WTC11 (cell line): ENCODE results near the gene BMPR1B. TPM values are rescaled to one million over a fixed set of nuclear protein-coding genes. Genes with fewer than 3 reads are reported as not detected.
A peak's percentile ranks its signal among the peaks of the same experiment; 100 is the strongest.

Source experiments
- ATAC-seq: fragments of 200-7000 bp; cut with Tn5 transposase; 2 replicates; pipeline ENCODE4 v1.10.0; 2021; ENCODE audit warnings: mild to moderate bottlenecking, moderate library complexity
- CTCF ChIA-PET: fragments of 300-600 bp; sonication (Branson Sonifier 250); formaldehyde crosslinking; loops from one replicate; lab custom pipeline; 2021; ENCODE audit warnings: antibody characterized with exemption; lab: Charles Lee
- POLR2A ChIA-PET: fragments of 350-600 bp; sonication (Branson Sonifier 250); formaldehyde crosslinking; loops from one replicate; lab custom pipeline; 2021; ENCODE audit warnings: antibody characterized with exemption; lab: Charles Lee
- DNase-seq: peaks from one replicate; pipeline ENCODE4 v3.0.0; 2021; ENCODE audit warnings: low spot score
- H3K27ac Mint-ChIP-seq: 2 replicates; pipeline ENCODE4 v1.8.0; 2021; ENCODE audit warnings: mixed read lengths
- H3K27me3 Mint-ChIP-seq: 2 replicates; pipeline ENCODE4 v1.8.0; 2021; ENCODE audit warnings: low read depth, mild to moderate bottlenecking, moderate library complexity, mixed read lengths
- H3K36me3 Mint-ChIP-seq: 2 replicates; pipeline ENCODE4 v1.8.0; 2021; ENCODE audit warnings: mixed read lengths
- H3K4me1 Mint-ChIP-seq: 2 replicates; pipeline ENCODE4 v1.8.0; 2022; ENCODE audit warnings: mixed read lengths
- H3K4me3 Mint-ChIP-seq: 2 replicates; pipeline ENCODE4 v1.8.0; 2021; ENCODE audit warnings: mild to moderate bottlenecking, moderate library complexity, mixed read lengths
- H3K9me3 Mint-ChIP-seq: 2 replicates; pipeline ENCODE4 v1.8.0; 2021; ENCODE audit warnings: mixed read lengths
- ATF1 ChIP-seq: sonication (generic); formaldehyde crosslinking; IDR thresholded peaks from 2 replicates; pipeline ENCODE4 v1.8.1; 2023; ENCODE audit warnings: mild to moderate bottlenecking, moderate library complexity, missing genetic modification reagents
- CBFB ChIP-seq: sonication (generic); formaldehyde crosslinking; IDR thresholded peaks from 2 replicates; pipeline ENCODE4 v1.8.1; 2022; ENCODE audit warnings: mild to moderate bottlenecking, low read depth, missing genetic modification reagents
- KAT7 ChIP-seq: sonication (generic); formaldehyde crosslinking; IDR thresholded peaks from 2 replicates; pipeline ENCODE4 v1.8.1; 2023; ENCODE audit warnings: missing genetic modification reagents, mild to moderate bottlenecking, borderline replicate concordance
- NFE2L1 ChIP-seq: sonication (generic); formaldehyde crosslinking; IDR thresholded peaks from 2 replicates; pipeline ENCODE4 v1.8.1; 2023; ENCODE audit warnings: missing genetic modification reagents
- NFYB ChIP-seq: sonication (generic); formaldehyde crosslinking; conservative IDR thresholded peaks from 2 replicates; pipeline ENCODE4 v1.8.0; 2022; ENCODE audit warnings: low read depth, missing genetic modification reagents
- PREB ChIP-seq: sonication (generic); formaldehyde crosslinking; IDR thresholded peaks from 2 replicates; pipeline ENCODE4 v1.8.1; 2022; ENCODE audit warnings: mild to moderate bottlenecking, missing genetic modification reagents, moderate library complexity, borderline replicate concordance
- RORB ChIP-seq: fragments of 250-450 bp; sonication (Bioruptor Pico); IDR thresholded peaks from 2 replicates; pipeline ENCODE4 v1.9.0; 2021; ENCODE audit warnings: mild to moderate bottlenecking
- SOX15 ChIP-seq: fragments of 250-450 bp; sonication (Bioruptor Pico); IDR thresholded peaks from 2 replicates; pipeline ENCODE4 v1.9.0; 2021; ENCODE audit warnings: mild to moderate bottlenecking
- USF1 ChIP-seq: sonication (generic); formaldehyde crosslinking; IDR thresholded peaks from 2 replicates; pipeline ENCODE4 v1.8.0; 2022; ENCODE audit warnings: mild to moderate bottlenecking, missing genetic modification reagents
- ZNF121 ChIP-seq: sonication (generic); formaldehyde crosslinking; IDR thresholded peaks from 2 replicates; pipeline ENCODE4 v1.8.0; 2023; ENCODE audit warnings: missing genetic modification reagents
- ZNF219 ChIP-seq: sonication (generic); formaldehyde crosslinking; IDR thresholded peaks from 2 replicates; pipeline ENCODE4 v1.8.0; 2023; ENCODE audit warnings: missing genetic modification reagents, mild to moderate bottlenecking, borderline replicate concordance
- ZNF416 ChIP-seq: fragments of 250-450 bp; sonication (Bioruptor Pico); IDR thresholded peaks from 2 replicates; pipeline ENCODE4 v1.9.0; 2021; ENCODE audit warnings: mild to moderate bottlenecking, inconsistent platforms
- ZNF423 ChIP-seq: fragments of 250-450 bp; sonication (Bioruptor Pico); IDR thresholded peaks from 2 replicates; pipeline ENCODE4 v2.1.2; 2022; ENCODE audit warnings: mild to moderate bottlenecking, moderate library complexity
- ZNF671 ChIP-seq: fragments of 250-450 bp; sonication (Bioruptor Pico); IDR thresholded peaks from 2 replicates; pipeline ENCODE4 v1.8.0; 2021; ENCODE audit warnings: mild to moderate bottlenecking
- total RNA-seq: library from RNA; stranded (reverse); gene quantifications from 3 replicates; pipeline ENCODE4 v1.2.3, GENCODE V29; 2021
- TF ChIP-seq, protein P1 (sequence below): fragments of 200-600 bp; IDR thresholded peaks from 2 replicates; pipeline ENCODE4 v1.8.0; 2022; ENCODE audit warnings: antibody characterized with exemption
- TF ChIP-seq, protein P2 (sequence below): sonication (generic); formaldehyde crosslinking; IDR thresholded peaks from 2 replicates; pipeline ENCODE4 v1.8.0; 2023; ENCODE audit warnings: missing genetic modification reagents, mild to moderate bottlenecking, borderline replicate concordance
- TF ChIP-seq, protein P3 (sequence below): sonication (generic); formaldehyde crosslinking; IDR thresholded peaks from 2 replicates; pipeline ENCODE4 v1.8.0; 2023; ENCODE audit warnings: mild to moderate bottlenecking, missing genetic modification reagents
- TF ChIP-seq, protein P4 (sequence below): sonication (generic); formaldehyde crosslinking; IDR thresholded peaks from 2 replicates; pipeline ENCODE4 v1.8.0; 2022; ENCODE audit warnings: mild to moderate bottlenecking, missing genetic modification reagents
- TF ChIP-seq, protein P5 (sequence below): sonication (generic); formaldehyde crosslinking; IDR thresholded peaks from 2 replicates; pipeline ENCODE4 v1.8.1; 2023; ENCODE audit warnings: mild to moderate bottlenecking, missing genetic modification reagents
- TF ChIP-seq, protein P6 (sequence below): sonication (generic); formaldehyde crosslinking; IDR thresholded peaks from 2 replicates; pipeline ENCODE4 v1.8.1; 2023; ENCODE audit warnings: mild to moderate bottlenecking, missing genetic modification reagents, moderate library complexity
- TF ChIP-seq, protein P7 (sequence below): sonication (generic); formaldehyde crosslinking; IDR thresholded peaks from 2 replicates; pipeline ENCODE4 v1.8.1; 2022; ENCODE audit warnings: low read depth, mild to moderate bottlenecking, moderate library complexity, missing genetic modification reagents, borderline replicate concordance

BMPR1B gene
- total RNA-seq, 1 experiment from 2014 or later = 0.77 TPM

DNA sequence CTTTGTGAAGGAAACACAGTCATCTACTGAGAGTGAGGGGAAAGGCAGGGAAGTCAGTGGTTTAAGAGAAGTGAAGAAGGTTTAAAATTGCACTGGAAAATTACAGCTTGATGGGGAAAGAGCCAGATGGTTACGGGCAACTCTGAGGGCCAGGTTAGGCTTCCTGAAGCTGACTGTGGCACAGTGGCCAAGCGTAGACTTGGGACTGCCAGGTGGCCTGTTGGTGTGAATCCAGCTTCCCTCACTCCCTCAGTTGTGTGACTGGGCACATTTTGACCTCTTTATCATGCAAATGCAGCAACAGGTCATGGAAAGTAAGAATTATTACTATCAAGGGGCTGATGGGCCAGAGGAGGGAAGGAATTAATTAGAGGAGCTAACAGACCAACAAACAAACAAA lies 400.9 kb downstream of the BMPR1B start (continued):
- TF ChIP-seq, protein P1, sequence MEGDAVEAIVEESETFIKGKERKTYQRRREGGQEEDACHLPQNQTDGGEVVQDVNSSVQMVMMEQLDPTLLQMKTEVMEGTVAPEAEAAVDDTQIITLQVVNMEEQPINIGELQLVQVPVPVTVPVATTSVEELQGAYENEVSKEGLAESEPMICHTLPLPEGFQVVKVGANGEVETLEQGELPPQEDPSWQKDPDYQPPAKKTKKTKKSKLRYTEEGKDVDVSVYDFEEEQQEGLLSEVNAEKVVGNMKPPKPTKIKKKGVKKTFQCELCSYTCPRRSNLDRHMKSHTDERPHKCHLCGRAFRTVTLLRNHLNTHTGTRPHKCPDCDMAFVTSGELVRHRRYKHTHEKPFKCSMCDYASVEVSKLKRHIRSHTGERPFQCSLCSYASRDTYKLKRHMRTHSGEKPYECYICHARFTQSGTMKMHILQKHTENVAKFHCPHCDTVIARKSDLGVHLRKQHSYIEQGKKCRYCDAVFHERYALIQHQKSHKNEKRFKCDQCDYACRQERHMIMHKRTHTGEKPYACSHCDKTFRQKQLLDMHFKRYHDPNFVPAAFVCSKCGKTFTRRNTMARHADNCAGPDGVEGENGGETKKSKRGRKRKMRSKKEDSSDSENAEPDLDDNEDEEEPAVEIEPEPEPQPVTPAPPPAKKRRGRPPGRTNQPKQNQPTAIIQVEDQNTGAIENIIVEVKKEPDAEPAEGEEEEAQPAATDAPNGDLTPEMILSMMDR = no peak
- TF ChIP-seq ZNF121 (no peak), ZNF671 (CRISPR knock-in tag) (no peak)
- TF ChIP-seq, all 79 proteins: peak for 0

- CTCF ChIA-PET = no interaction called here
- peaks cover 26% of the 10 kb centered on the region for H3K4me1 Mint-ChIP-seq
- no peak overlapping the region for H3K4me3 Mint-ChIP-seq
- no peak overlapping the region for H3K27ac Mint-ChIP-seq
- TF ChIP-seq, protein P2, sequence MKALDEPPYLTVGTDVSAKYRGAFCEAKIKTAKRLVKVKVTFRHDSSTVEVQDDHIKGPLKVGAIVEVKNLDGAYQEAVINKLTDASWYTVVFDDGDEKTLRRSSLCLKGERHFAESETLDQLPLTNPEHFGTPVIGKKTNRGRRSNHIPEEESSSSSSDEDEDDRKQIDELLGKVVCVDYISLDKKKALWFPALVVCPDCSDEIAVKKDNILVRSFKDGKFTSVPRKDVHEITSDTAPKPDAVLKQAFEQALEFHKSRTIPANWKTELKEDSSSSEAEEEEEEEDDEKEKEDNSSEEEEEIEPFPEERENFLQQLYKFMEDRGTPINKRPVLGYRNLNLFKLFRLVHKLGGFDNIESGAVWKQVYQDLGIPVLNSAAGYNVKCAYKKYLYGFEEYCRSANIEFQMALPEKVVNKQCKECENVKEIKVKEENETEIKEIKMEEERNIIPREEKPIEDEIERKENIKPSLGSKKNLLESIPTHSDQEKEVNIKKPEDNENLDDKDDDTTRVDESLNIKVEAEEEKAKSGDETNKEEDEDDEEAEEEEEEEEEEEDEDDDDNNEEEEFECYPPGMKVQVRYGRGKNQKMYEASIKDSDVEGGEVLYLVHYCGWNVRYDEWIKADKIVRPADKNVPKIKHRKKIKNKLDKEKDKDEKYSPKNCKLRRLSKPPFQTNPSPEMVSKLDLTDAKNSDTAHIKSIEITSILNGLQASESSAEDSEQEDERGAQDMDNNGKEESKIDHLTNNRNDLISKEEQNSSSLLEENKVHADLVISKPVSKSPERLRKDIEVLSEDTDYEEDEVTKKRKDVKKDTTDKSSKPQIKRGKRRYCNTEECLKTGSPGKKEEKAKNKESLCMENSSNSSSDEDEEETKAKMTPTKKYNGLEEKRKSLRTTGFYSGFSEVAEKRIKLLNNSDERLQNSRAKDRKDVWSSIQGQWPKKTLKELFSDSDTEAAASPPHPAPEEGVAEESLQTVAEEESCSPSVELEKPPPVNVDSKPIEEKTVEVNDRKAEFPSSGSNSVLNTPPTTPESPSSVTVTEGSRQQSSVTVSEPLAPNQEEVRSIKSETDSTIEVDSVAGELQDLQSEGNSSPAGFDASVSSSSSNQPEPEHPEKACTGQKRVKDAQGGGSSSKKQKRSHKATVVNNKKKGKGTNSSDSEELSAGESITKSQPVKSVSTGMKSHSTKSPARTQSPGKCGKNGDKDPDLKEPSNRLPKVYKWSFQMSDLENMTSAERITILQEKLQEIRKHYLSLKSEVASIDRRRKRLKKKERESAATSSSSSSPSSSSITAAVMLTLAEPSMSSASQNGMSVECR (CRISPR knock-in tag) = no peak
- TF ChIP-seq, protein P3, sequence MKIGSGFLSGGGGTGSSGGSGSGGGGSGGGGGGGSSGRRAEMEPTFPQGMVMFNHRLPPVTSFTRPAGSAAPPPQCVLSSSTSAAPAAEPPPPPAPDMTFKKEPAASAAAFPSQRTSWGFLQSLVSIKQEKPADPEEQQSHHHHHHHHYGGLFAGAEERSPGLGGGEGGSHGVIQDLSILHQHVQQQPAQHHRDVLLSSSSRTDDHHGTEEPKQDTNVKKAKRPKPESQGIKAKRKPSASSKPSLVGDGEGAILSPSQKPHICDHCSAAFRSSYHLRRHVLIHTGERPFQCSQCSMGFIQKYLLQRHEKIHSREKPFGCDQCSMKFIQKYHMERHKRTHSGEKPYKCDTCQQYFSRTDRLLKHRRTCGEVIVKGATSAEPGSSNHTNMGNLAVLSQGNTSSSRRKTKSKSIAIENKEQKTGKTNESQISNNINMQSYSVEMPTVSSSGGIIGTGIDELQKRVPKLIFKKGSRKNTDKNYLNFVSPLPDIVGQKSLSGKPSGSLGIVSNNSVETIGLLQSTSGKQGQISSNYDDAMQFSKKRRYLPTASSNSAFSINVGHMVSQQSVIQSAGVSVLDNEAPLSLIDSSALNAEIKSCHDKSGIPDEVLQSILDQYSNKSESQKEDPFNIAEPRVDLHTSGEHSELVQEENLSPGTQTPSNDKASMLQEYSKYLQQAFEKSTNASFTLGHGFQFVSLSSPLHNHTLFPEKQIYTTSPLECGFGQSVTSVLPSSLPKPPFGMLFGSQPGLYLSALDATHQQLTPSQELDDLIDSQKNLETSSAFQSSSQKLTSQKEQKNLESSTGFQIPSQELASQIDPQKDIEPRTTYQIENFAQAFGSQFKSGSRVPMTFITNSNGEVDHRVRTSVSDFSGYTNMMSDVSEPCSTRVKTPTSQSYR (CRISPR knock-in tag) = no peak
- TF ChIP-seq, protein P4, sequence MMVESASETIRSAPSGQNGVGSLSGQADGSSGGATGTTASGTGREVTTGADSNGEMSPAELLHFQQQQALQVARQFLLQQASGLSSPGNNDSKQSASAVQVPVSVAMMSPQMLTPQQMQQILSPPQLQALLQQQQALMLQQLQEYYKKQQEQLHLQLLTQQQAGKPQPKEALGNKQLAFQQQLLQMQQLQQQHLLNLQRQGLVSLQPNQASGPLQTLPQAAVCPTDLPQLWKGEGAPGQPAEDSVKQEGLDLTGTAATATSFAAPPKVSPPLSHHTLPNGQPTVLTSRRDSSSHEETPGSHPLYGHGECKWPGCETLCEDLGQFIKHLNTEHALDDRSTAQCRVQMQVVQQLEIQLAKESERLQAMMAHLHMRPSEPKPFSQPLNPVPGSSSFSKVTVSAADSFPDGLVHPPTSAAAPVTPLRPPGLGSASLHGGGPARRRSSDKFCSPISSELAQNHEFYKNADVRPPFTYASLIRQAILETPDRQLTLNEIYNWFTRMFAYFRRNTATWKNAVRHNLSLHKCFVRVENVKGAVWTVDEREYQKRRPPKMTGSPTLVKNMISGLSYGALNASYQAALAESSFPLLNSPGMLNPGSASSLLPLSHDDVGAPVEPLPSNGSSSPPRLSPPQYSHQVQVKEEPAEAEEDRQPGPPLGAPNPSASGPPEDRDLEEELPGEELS (CRISPR knock-in tag) = no peak
- TF ChIP-seq, protein P5, sequence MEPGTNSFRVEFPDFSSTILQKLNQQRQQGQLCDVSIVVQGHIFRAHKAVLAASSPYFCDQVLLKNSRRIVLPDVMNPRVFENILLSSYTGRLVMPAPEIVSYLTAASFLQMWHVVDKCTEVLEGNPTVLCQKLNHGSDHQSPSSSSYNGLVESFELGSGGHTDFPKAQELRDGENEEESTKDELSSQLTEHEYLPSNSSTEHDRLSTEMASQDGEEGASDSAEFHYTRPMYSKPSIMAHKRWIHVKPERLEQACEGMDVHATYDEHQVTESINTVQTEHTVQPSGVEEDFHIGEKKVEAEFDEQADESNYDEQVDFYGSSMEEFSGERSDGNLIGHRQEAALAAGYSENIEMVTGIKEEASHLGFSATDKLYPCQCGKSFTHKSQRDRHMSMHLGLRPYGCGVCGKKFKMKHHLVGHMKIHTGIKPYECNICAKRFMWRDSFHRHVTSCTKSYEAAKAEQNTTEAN (CRISPR knock-in tag) = no peak
- TF ChIP-seq ZNF423 (CRISPR knock-in tag) = no peak
- TF ChIP-seq, protein P6, sequence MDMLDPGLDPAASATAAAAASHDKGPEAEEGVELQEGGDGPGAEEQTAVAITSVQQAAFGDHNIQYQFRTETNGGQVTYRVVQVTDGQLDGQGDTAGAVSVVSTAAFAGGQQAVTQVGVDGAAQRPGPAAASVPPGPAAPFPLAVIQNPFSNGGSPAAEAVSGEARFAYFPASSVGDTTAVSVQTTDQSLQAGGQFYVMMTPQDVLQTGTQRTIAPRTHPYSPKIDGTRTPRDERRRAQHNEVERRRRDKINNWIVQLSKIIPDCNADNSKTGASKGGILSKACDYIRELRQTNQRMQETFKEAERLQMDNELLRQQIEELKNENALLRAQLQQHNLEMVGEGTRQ (CRISPR knock-in tag) = no peak
- no peak for TF ChIP-seq SOX15 (CRISPR knock-in tag)
- TF ChIP-seq ZNF416 (CRISPR knock-in tag) = no peak
- TF ChIP-seq, protein P7, sequence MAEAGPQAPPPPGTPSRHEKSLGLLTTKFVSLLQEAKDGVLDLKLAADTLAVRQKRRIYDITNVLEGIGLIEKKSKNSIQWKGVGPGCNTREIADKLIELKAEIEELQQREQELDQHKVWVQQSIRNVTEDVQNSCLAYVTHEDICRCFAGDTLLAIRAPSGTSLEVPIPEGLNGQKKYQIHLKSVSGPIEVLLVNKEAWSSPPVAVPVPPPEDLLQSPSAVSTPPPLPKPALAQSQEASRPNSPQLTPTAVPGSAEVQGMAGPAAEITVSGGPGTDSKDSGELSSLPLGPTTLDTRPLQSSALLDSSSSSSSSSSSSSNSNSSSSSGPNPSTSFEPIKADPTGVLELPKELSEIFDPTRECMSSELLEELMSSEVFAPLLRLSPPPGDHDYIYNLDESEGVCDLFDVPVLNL (CRISPR knock-in tag) = no peak
- TF ChIP-seq RORB = no peak
- TF ChIP-seq KAT7 (CRISPR knock-in tag) = no peak
- no peak for TF ChIP-seq USF1
- TF ChIP-seq NFE2L1 = no peak
- TF ChIP-seq ATF1 (CRISPR knock-in tag) = no peak
- TF ChIP-seq PREB (CRISPR knock-in tag) = no peak
- TF ChIP-seq ZNF219 (CRISPR knock-in tag) = no peak
- no peak for TF ChIP-seq CBFB (CRISPR knock-in tag)
- no peak for TF ChIP-seq NFYB
- peak; percentile 53 for ATAC-seq
- H3K36me3 Mint-ChIP-seq = no peaks in the 10 kb centered on the region
- H3K9me3 Mint-ChIP-seq = no peaks in the 10 kb centered on the region
- no peak for DNase-seq
- POLR2A ChIA-PET = interaction anchor here (0.7 kb wide), 1 partner anchor 49 kb away, joined by 3 read pairs; no protein-coding TSS in a partner anchor
- no peaks in the 10 kb centered on the region for H3K27me3 Mint-ChIP-seq
Observed at GRCh38 chr4:95159384-95159783, 401.6 kb downstream of the BMPR1B start.
